Muscle layer of duodenum (tissue), 2 donors: ENCODE data around the gene CNST.

ENCODE experiments used
- H3K27ac ChIP-seq: one replicate; pipeline ENCODE4 v1.7.0; 2013; ENCODE audit warnings: mild to moderate bottlenecking, low read length
- H3K27me3 ChIP-seq: one replicate; pipeline ENCODE4 v1.7.0; 2013; ENCODE audit warnings: low read depth, mild to moderate bottlenecking, control low read depth, low read length
- H3K36me3 ChIP-seq, 2 donors: one replicate each; pipeline ENCODE4 v1.7.0; 2013; ENCODE audit warnings: low read length in 2 of 2, control low read depth in 1 of 2, mild to moderate bottlenecking in 1 of 2; ENCODE audit not compliant: insufficient read depth in 2 of 2, control insufficient read depth in 1 of 2
- H3K4me1 ChIP-seq, 2 donors: one replicate each; pipeline ENCODE4 v1.7.0; 2013; ENCODE audit warnings: low read length in 2 of 2, mild to moderate bottlenecking in 2 of 2, control low read depth in 1 of 2, moderate library complexity in 1 of 2; ENCODE audit not compliant: insufficient read depth in 2 of 2, control insufficient read depth in 1 of 2
- H3K4me3 ChIP-seq, 2 donors: one replicate each; pipeline ENCODE4 v1.7.0; 2013; ENCODE audit warnings: low read length in 2 of 2, low read depth in 1 of 2, mild to moderate bottlenecking in 1 of 2
- H3K9me3 ChIP-seq, 2 donors: one replicate each; pipeline ENCODE4 v1.7.0; 2013; ENCODE audit warnings: low read length in 2 of 2, control low read depth in 1 of 2, mild to moderate bottlenecking in 1 of 2; ENCODE audit not compliant: control insufficient read depth in 1 of 2
- donor health status: healthy.

CNST gene

DNA sequence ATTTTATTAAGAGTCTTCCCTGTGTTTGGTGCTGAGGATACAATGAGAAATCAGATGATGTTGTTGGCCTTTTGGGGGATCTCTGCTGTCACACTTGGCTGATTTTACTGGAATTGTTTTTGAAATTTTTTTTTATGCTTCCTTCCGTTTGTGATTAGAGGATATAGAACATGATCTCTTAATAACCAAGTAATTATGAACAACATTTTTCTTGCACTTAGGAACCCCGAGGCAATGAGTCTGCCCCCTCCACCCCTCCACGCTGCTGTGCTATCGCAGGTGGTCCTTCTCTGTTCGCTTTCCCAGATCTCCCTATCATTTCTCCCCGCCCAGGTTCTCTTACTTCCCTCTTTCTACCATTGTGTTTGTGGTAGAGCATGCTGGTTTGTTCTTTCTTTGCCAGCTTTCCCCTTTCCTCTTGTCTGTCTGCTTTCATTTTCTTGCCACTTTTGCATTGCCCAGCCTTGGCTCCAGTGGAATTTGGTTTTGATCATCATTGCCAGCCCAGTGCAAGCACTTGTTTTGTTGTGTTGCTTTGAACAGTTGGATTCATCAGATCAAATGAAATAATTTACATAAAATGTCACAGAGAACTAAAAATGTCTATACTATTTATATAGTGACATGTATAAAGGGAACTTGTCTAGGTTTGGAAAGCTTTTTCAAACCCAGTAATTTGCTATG, 84.9 kb downstream of the CNST start:
- Histone ChIP-seq H3K4me3 (peak overlapping the region in 1 of 2 donors; percentile 18), H3K9me3 (no peaks in the 10 kb centered on the region), H3K27ac (no peak overlapping the region), H3K36me3 (peaks cover 14 to 23% of the 10 kb centered on the region in 2 donors), H3K4me1 (peaks cover 0 to 8% of the 10 kb centered on the region in 2 donors), H3K27me3 (no peaks in the 10 kb centered on the region)

DNA sequence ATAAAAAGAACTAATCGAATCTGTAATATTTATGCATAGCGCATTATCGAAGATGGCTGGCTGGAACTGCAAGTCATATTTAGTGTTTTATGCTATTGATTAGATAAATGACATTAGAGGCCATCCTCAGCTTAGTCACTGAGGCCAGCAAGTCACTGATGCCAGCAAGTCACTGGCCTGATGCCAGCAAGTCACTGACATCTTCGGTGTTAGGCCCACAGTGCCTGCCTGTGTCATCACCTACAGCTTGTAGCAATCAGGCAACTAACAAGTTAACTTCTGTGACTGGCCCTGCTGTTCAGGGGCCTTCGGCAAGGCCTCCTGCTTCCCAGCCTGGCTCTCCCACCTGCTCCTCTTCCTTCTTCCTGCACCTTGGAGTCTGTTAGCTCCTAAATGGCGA, 92.3 kb downstream of the CNST start:
- Histone ChIP-seq H3K36me3 (peaks cover 24 to 26% of the 10 kb centered on the region in 2 donors), H3K4me3 (no peak overlapping the region), H3K27me3 (no peaks in the 10 kb centered on the region), H3K9me3 (no peaks in the 10 kb centered on the region), H3K4me1 (no peaks in the 10 kb centered on the region), H3K27ac (no peak overlapping the region)

DNA sequence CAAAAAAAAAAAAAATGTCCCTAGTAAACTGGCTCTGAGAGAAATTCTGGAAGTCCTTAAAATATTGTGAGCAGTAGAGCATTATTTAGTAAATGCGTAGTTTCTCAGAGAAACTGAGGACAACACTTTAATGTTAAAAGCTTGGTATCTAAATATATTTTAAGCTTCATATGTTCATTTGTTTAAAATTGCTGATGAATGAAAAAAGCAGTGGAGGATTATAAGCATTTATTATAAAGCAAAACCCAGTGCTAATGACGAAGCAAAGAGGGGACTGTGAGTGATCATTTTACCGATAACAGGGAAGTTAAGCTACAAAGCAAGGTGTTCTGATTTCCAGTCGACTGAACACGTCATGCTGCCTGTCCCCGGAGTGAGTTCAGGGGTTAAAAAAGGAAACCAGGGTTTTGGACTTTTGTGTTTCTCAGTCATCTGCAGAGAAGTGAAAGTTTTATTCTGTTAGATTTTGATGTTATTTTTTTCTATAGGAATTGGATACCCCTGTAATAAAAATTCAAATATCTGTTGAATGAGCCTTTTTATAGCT, 93.4 kb downstream of the CNST start:
- no peaks in the 10 kb centered on the region for H3K4me1 ChIP-seq
- H3K4me3 ChIP-seq, result no peak overlapping the region
- no peaks in the 10 kb centered on the region for H3K27me3 ChIP-seq
- no peak overlapping the region for H3K27ac ChIP-seq
- H3K36me3 ChIP-seq, result peaks cover 18 to 20% of the 10 kb centered on the region in 2 donors
- H3K9me3 ChIP-seq, result no peaks in the 10 kb centered on the region

GRCh38 chr1:246661451-246661850, 95.2 kb downstream of the CNST start:
- Histone ChIP-seq H3K4me1 (peaks cover 0 to 5% of the 10 kb centered on the region in 2 donors), H3K27ac (no peak overlapping the region), H3K36me3 (peaks cover 25 to 27% of the 10 kb centered on the region in 2 donors), H3K27me3 (no peaks in the 10 kb centered on the region), H3K9me3 (no peaks in the 10 kb centered on the region), H3K4me3 (no peak overlapping the region)

GRCh38 chr1:246667773-246668172, 101.5 kb downstream of the CNST start:
- no peak overlapping the region for H3K27ac ChIP-seq
- H3K4me3 ChIP-seq, result no peak overlapping the region
- H3K4me1 ChIP-seq, result peaks cover 0 to 5% of the 10 kb centered on the region in 2 donors
- H3K36me3 ChIP-seq, result peaks cover 10 to 15% of the 10 kb centered on the region in 2 donors
- no peaks in the 10 kb centered on the region for H3K27me3 ChIP-seq
- H3K9me3 ChIP-seq, result no peaks in the 10 kb centered on the region

GRCh38 chr1:246669659-246670058, 103.4 kb downstream of the CNST start:
- Histone ChIP-seq H3K27me3 (no peaks in the 10 kb centered on the region), H3K4me3 (no peak overlapping the region), H3K27ac (no peak overlapping the region), H3K4me1 (peaks cover 0 to 5% of the 10 kb centered on the region in 2 donors), H3K36me3 (peaks cover 10 to 13% of the 10 kb centered on the region in 2 donors), H3K9me3 (no peaks in the 10 kb centered on the region)

DNA sequence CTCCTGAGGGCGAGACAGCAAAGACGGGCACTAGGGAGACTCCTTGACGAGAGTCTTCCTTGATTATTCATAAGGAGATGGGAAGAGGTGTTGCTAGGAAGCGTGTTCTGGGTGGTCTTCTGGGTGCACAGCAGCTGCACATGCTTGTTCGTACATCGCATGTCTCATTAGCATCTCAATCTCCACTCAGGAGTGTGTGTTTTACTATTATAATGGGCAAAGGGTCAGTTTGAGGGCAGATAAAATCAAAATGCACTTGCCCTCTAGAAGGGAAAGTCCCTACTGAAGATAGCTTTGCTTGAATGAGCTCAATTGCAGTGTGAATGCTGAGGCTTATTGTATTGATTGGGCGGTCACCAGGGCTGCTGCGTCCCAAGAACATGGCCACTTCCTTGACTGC, 107.8 kb downstream of the CNST start:
- Histone ChIP-seq H3K27ac (no peak overlapping the region), H3K4me1 (no peaks in the 10 kb centered on the region), H3K4me3 (no peak overlapping the region), H3K36me3 (no peaks in the 10 kb centered on the region), H3K27me3 (no peaks in the 10 kb centered on the region), H3K9me3 (no peaks in the 10 kb centered on the region)

DNA sequence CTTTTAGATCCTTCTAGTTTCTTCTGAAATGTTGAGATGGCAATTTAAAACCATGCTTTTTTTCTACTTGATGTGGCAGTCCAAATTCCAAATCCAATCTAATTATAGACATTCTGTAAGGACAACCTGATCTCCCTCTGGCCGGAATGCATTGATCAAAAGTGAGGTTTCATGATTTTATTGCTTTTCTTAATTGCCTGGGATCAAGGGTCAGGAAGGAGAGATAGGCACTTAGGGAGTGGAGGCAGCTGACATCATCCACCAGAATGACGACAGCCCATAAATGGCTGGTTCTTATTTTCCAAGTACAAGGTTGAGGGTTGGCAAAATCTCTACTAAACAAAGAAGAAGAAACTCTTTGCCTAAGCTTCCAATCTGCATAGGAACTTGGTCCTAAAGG, 111.6 kb downstream of the CNST start:
- no peaks in the 10 kb centered on the region for H3K36me3 ChIP-seq
- H3K4me3 ChIP-seq, result no peak overlapping the region
- peak overlapping the region; percentile 33 for H3K27ac ChIP-seq
- peaks cover 3 to 21% of the 10 kb centered on the region in 2 donors for H3K4me1 ChIP-seq
- no peaks in the 10 kb centered on the region for H3K27me3 ChIP-seq
- no peaks in the 10 kb centered on the region for H3K9me3 ChIP-seq

- H3K27me3 ChIP-seq, result no peaks in the 10 kb centered on the region
- H3K4me3 ChIP-seq, result no peak overlapping the region
- H3K9me3 ChIP-seq, result no peaks in the 10 kb centered on the region
- H3K4me1 ChIP-seq, result peaks cover 3 to 21% of the 10 kb centered on the region in 2 donors
- no peak overlapping the region for H3K27ac ChIP-seq
- no peaks in the 10 kb centered on the region for H3K36me3 ChIP-seq
Measured at GRCh38 chr1:246678816-246679793, 112.8 kb downstream of the CNST start.

DNA sequence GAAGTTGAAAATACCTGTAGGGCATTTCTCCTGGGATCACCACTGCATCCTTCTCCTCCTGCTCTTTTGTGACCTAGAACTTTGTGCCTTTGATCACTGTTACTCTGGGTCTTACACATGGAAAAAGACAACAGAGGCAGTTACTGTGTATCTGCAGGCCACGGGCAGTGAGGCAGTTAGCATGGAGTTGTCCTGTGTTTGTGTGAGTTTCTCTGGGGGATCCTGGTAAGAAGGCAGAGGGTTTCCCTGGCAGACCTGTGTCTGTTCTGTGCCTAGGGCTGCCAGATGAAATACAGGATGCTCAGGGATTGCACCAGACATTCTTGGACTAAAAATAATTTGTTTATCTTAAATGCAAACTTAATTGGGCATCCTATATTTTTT, 113.5 kb downstream of the CNST start:
- no peaks in the 10 kb centered on the region for H3K27me3 ChIP-seq
- no peak overlapping the region for H3K27ac ChIP-seq
- H3K36me3 ChIP-seq, result no peaks in the 10 kb centered on the region
- H3K9me3 ChIP-seq, result no peaks in the 10 kb centered on the region
- H3K4me3 ChIP-seq, result no peak overlapping the region
- peaks cover 3 to 21% of the 10 kb centered on the region in 2 donors for H3K4me1 ChIP-seq

GRCh38 chr1:246680190-246680589, 113.9 kb downstream of the CNST start:
- H3K9me3 ChIP-seq, result no peaks in the 10 kb centered on the region
- peaks cover 3 to 21% of the 10 kb centered on the region in 2 donors for H3K4me1 ChIP-seq
- no peaks in the 10 kb centered on the region for H3K36me3 ChIP-seq
- H3K27me3 ChIP-seq, result no peaks in the 10 kb centered on the region
- H3K27ac ChIP-seq, result no peak overlapping the region
- H3K4me3 ChIP-seq, result no peak overlapping the region
